Tibial nerve (tissue), 3 donors: ENCODE results near the gene AQP12A.

Experiments used
- EP300 ChIP-seq, 2 donors: sonication (generic); formaldehyde crosslinking; IDR thresholded peaks; one replicate each; pipeline ENCODE4 v1.6.1; 2017; ENCODE audit warnings: antibody characterized with exemption in 2 of 2, mild to moderate bottlenecking in 1 of 2
- POLR2A ChIP-seq, 2 donors: fragments of 450-650 bp; IDR thresholded peaks; one replicate each; pipeline ENCODE4 v1.6.1; 2017; ENCODE audit warnings: antibody characterized with exemption in 2 of 2, mild to moderate bottlenecking in 2 of 2, moderate library complexity in 2 of 2

DNA sequence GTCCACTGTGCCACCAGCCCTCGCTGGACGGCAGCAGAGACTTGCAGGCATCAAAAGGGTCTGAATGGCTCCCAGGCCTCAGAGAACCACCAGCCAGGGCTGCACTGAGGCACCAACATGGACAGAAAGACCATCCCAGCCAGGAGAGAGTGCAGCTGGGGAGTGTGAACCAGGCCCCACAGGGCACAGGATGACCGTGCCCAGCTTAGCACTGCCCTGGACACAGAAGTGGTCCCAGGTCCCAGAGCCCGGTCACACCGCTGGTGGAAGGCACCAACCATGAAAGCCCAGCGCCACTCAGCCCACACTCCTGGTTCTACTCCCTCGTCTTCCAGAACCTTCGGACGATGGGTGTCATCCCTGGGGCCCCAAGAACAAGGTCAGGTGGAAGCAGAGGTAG lies 20.5 kb downstream of the AQP12A start:
- TF ChIP-seq POLR2A (IDR thresholded peaks at IDR 0.05) (no peak), EP300 (IDR thresholded peaks at IDR 0.05) (no peak)
